ENCODE results near the gene OR52J3.
"Not testable (repeated sequence)": the region's sequence is repeated elsewhere in the genome, so short reads cannot be mapped to it uniquely, and the experiment has no call there.

Gene OR52J3

GRCh38 chr11:5046226-5046625, at the start of gene OR52J3:
Gene OR52J3, plus strand, starts transcription at chr11:5046526. Its CDS starts 0 bp downstream, at chr11:5046526.
- no peak for DNase-seq (ENCODE audit: low spot score)

- DNase-seq (ENCODE audit: low spot score), result no peak
Measured at GRCh38 chr11:5004424-5005274, 41.7 kb upstream of the OR52J3 start.

GRCh38 chr11:5007561-5007960, 38.8 kb upstream of the OR52J3 start:
- DNase-seq (ENCODE audit: low spot score), result no peak

GRCh38 chr11:5011254-5011653, 35.1 kb upstream of the OR52J3 start:
- no peak for DNase-seq (ENCODE audit: low spot score)

- no peak for DNase-seq (ENCODE audit: low spot score)
Measured at GRCh38 chr11:5013012-5013411, 33.3 kb upstream of the OR52J3 start.

GRCh38 chr11:5021996-5022395, 24.3 kb upstream of the OR52J3 start:
- no peak for DNase-seq (ENCODE audit: low spot score)

- no peak for DNase-seq (ENCODE audit: low spot score)
Measured at GRCh38 chr11:5036669-5037068, 9.7 kb upstream of the OR52J3 start.

- DNase-seq (ENCODE audit: low spot score), result no peak
Measured at GRCh38 chr11:5037926-5038325, 8.4 kb upstream of the OR52J3 start.

GRCh38 chr11:5038341-5038740, 8.0 kb upstream of the OR52J3 start:
- no peak for DNase-seq (ENCODE audit: low spot score)

- DNase-seq (ENCODE audit: low spot score), result no peak
Measured at GRCh38 chr11:5040876-5041275, 5.5 kb upstream of the OR52J3 start.

GRCh38 chr11:5042091-5042490, 4.2 kb upstream of the OR52J3 start:
- DNase-seq (ENCODE audit: low spot score), result no peak

- DNase-seq (ENCODE audit: low spot score), result no peak
Measured at GRCh38 chr11:5043380-5043779, 2.9 kb upstream of the OR52J3 start.

GRCh38 chr11:5046754-5047330, 516 bp downstream of the OR52J3 start:
- no peak for DNase-seq (ENCODE audit: low spot score)

- not testable (repeated sequence) for DNase-seq (ENCODE audit: low spot score)
Measured at GRCh38 chr11:5058679-5059078, 12.4 kb downstream of the OR52J3 start.

- no peak for DNase-seq (ENCODE audit: low spot score)
Measured at GRCh38 chr11:5059391-5059790, 13.1 kb downstream of the OR52J3 start, which contains the start of gene OR52E2. Gene OR52E2, minus strand, starts transcription at chr11:5059627. Its CDS starts 0 bp downstream, at chr11:5059627.

- no peak for DNase-seq (ENCODE audit: low spot score)
Measured at GRCh38 chr11:5065027-5065426, 18.7 kb downstream of the OR52J3 start.

- no peak for DNase-seq (ENCODE audit: low spot score)
Measured at GRCh38 chr11:5069272-5069671, 22.9 kb downstream of the OR52J3 start, which contains the start of gene OR52E1. Gene OR52E1, plus strand, starts transcription at chr11:5069572.

GRCh38 chr11:5071799-5072198, 25.5 kb downstream of the OR52J3 start:
- DNase-seq (ENCODE audit: low spot score), result no peak

GRCh38 chr11:5081405-5081804, 35.1 kb downstream of the OR52J3 start:
- no peak for DNase-seq (ENCODE audit: low spot score)

GRCh38 chr11:5083602-5084001, 37.3 kb downstream of the OR52J3 start:
- DNase-seq (ENCODE audit: low spot score), result no peak

- no peak for DNase-seq (ENCODE audit: low spot score)
Measured at GRCh38 chr11:5088556-5088955, 42.2 kb downstream of the OR52J3 start.

- no peak for DNase-seq (ENCODE audit: low spot score)
Measured at GRCh38 chr11:5090668-5091067, 44.3 kb downstream of the OR52J3 start.

- no peak for DNase-seq (ENCODE audit: low spot score)
Measured at GRCh38 chr11:5092821-5093585, 46.7 kb downstream of the OR52J3 start.
